RWPE1 (cell line): Measurements from ENCODE around the gene OGDH.
A peak's percentile ranks its signal among the peaks of the same experiment; 100 is the strongest.

ENCODE experiments used
- CTCF ChIA-PET: fragments of 350-600 bp; sonication (Branson Sonifier 250); formaldehyde crosslinking; extraction: SDS; loops from one replicate; lab custom pipeline; 2021; lab: Yijun Ruan, JAX
- POLR2A ChIA-PET: fragments of 400-600 bp; formaldehyde crosslinking; extraction: SDS; loops from one replicate; lab custom pipeline; 2020; ENCODE audit warnings: antibody characterized with exemption; ENCODE audit not compliant: low non-redundant PET; lab: Yijun Ruan, JAX
- DNase-seq: peaks from one replicate; pipeline ENCODE4 v3.0.0; 2012; ENCODE audit warnings: low spot score
- H3K27ac ChIP-seq: fragments of 450-650 bp; 2 replicates; pipeline ENCODE4 v1.5.1; 2017
- CTCF ChIP-seq: fragments of 450-650 bp; conservative IDR thresholded peaks from 2 replicates; pipeline ENCODE4 v1.5.1; 2017; ENCODE audit warnings: low read depth, mild to moderate bottlenecking

The OGDH gene

GRCh38 chr7:44639671-44640321 lies 33.4 kb downstream of the OGDH start:
- CTCF ChIA-PET = interaction anchor here (0.7 to 1.8 kb wide), 2 partner anchors 39 to 52 kb away, joined by 3 to 5 read pairs; no protein-coding TSS in a partner anchor
- TF ChIP-seq CTCF = no peak
- POLR2A ChIA-PET = interaction anchor here (0.9 kb wide), 1 partner anchor 34 kb away, joined by 3 read pairs; no protein-coding TSS in a partner anchor
- peak overlapping the region; percentile 99 for H3K27ac ChIP-seq
- peak; percentile 87 for DNase-seq

GRCh38 chr7:44643206-44643605 lies 36.8 kb downstream of the OGDH start:
- CTCF ChIA-PET = no interaction called here
- no peak for TF ChIP-seq CTCF
- POLR2A ChIA-PET = no interaction called here

GRCh38 chr7:44645254-44645653 lies 38.8 kb downstream of the OGDH start:
- no peak for TF ChIP-seq CTCF
- ChIA-PET CTCF (no interaction called here), POLR2A (no interaction called here)
- peak overlapping the region; percentile 31 for H3K27ac ChIP-seq
- no peak for DNase-seq

More at GRCh38 chr7:44643206-44643605, 36.8 kb downstream of the OGDH start:
- no peak overlapping the region for H3K27ac ChIP-seq
- no peak for DNase-seq

GRCh38 chr7:44645696-44646095 lies 39.3 kb downstream of the OGDH start:
- ChIA-PET CTCF (no interaction called here), POLR2A (no interaction called here)
- no peak for DNase-seq
- TF ChIP-seq CTCF = no peak
- H3K27ac ChIP-seq = no peak overlapping the region; the same call in none of the 2 replicates

GRCh38 chr7:44646176-44646920 lies 39.9 kb downstream of the OGDH start:
- H3K27ac ChIP-seq = peak overlapping the region; percentile 19; the same call in 1 of the 2 replicates
- no peak for DNase-seq
- no peak for TF ChIP-seq CTCF
- POLR2A ChIA-PET = no interaction called here
- CTCF ChIA-PET = no interaction called here

GRCh38 chr7:44646921-44647636 lies 40.7 kb downstream of the OGDH start:
- DNase-seq = no peak
- ChIA-PET CTCF (no interaction called here), POLR2A (no interaction called here)
- TF ChIP-seq CTCF = no peak
- peak overlapping the region; percentile 32 for H3K27ac ChIP-seq
